ENCODE results near the gene EHMT1.
A peak's percentile ranks its signal among the peaks of the same experiment; 100 is the strongest.
"Not testable (repeated sequence)": the region's sequence is repeated elsewhere in the genome, so short reads cannot be mapped to it uniquely, and the experiment has no call there.

Gene EHMT1

DNA sequence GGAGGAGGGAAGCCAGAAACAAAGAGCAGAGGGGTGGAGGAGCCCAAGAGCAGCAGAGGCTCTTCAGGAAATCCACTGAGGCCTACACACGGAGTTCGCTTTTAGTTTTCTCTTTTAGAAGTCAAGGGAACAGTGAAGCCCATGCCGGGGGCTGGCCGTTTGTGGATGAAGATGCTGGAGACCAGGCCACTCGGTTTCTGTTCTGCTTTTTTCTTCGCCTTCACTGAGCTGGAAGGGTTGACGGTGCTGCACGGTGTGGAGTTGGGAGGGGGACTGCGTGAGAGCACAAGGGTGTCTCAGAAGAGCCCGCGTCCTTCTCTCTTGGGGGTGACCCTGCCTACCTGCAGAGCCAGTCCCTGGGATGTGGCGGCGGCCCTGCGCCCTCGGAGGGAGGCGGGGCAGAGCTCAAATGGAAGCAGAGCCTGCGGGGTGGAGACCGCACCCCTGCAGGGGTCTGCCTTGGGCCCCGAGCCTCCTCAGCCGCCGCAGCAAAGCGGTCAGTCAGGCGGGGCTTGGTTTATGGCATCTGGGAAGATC, 190.3 kb downstream of the EHMT1 start:
- TF ChIP-seq, protein P1, sequence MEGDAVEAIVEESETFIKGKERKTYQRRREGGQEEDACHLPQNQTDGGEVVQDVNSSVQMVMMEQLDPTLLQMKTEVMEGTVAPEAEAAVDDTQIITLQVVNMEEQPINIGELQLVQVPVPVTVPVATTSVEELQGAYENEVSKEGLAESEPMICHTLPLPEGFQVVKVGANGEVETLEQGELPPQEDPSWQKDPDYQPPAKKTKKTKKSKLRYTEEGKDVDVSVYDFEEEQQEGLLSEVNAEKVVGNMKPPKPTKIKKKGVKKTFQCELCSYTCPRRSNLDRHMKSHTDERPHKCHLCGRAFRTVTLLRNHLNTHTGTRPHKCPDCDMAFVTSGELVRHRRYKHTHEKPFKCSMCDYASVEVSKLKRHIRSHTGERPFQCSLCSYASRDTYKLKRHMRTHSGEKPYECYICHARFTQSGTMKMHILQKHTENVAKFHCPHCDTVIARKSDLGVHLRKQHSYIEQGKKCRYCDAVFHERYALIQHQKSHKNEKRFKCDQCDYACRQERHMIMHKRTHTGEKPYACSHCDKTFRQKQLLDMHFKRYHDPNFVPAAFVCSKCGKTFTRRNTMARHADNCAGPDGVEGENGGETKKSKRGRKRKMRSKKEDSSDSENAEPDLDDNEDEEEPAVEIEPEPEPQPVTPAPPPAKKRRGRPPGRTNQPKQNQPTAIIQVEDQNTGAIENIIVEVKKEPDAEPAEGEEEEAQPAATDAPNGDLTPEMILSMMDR (IDR thresholded peaks at IDR 0.05; ENCODE audit: extremely low read depth, missing control alignments): no peak
- peak; percentile 87 for DNase-seq (ENCODE audit: low spot score)

DNA sequence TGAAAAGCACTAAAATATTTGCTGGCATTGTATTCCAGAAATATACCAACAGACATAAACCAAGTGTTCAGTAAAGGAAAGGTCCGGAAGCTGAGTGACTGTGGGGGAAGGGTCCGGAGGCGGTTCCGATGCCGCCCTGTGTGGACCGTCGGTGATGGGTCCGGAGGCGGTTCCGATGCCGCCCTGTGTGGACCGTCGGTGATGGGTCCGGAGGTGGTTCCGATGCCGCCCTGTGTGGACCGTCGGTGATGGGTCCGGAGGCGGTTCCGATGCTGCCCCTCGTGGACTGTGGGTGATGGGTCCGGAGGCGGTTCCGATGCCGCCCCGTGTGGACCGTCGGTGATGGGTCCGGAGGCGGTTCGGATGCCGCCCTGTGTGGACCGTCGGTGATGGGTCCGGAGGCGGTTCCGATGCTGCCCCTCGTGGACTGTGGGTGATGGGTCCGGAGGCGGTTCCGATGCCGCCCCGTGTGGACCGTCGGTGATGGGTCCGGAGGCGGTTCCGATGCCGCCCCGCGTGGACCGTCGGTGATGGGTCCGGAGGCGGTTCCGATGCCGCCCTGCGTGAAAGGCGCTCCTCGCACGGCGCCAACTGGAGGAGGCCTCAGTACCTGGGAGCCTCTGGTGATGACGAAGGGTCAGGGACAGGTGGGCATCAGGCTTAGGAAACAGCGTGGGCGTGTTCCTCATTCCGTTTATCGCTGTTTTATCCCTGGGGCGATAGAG, 191.1 kb downstream of the EHMT1 start:
- not testable (repeated sequence) for DNase-seq (ENCODE audit: low spot score)

DNA sequence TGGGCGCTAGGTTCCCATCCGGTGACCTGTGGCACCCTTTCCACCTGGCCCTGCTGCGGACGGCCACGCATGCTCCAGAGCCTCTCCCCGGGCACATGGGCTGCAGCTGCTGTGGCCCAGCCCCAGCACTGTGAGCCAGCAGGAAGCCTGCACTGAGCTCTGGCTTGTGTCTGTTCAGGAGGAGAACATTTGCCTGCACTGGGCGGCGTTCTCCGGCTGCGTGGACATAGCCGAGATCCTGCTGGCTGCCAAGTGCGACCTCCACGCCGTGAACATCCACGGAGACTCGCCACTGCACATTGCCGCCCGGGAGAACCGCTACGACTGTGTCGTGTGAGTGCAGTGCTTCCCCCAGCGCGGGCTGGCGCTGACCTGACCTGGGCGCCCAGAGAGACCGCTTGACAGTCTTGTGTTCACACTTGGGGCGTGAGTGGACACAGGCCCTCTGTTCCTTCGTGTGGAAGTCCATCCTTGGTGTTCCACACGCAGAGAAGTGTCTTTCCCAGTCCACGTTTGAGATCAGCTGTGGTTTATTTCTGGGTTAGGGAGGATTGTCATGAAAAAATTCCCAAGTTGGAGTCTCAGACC, 192.6 kb downstream of the EHMT1 start:
- DNase-seq (ENCODE audit: low spot score): no peak
- TF ChIP-seq, protein P1 (IDR thresholded peaks at IDR 0.05; ENCODE audit: extremely low read depth, missing control alignments): no peak

DNA sequence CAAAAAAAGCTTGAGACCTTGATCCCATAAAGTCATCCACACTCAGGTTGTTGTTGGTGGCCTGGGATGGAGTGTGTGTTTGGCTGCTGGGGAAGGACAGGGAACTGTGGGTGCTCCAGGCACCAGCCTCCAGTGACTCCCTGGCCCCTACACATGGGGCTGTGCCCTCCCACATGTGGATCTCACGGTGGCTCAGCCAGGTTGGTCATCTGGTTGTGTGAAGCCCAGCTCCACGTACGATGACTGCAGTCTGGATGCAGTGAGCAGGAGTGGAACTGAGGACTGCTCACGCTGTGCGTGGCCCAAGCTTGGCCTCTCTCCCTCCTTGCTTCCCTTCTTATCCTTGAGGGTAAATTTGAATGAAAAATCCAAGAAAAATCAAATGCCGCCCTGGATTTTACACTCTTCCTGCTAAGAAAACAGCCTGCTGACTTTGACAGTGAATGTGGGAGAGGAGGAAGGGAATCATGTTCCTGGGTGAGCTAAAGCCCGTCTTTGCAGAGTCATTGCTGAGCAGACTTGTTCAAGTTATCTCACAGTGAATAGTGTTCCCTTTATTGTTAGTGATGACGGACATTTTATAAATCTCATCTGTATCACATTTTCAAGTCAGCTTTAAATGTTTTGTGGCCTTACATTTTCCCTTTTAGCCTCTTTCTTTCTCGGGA, 193.7 kb downstream of the EHMT1 start:
- TF ChIP-seq, protein P1 (IDR thresholded peaks at IDR 0.05; ENCODE audit: extremely low read depth, missing control alignments): no peak
- DNase-seq (ENCODE audit: low spot score): no peak

DNA sequence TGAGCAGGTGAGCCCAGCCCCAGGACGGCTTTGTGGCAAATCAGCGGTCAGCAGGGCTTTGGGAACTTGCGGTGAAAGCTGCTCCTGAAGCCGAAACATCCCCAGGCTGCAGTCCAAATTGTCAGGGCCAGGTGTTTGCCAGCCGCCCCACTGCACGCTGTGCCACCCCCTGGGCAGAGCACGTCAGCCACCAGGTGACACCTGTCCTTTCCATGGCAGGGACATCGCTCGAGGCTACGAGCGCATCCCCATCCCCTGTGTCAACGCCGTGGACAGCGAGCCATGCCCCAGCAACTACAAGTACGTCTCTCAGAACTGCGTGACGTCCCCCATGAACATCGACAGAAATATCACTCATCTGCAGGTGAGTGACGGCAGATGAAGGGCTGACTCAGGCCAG, 194.4 kb downstream of the EHMT1 start:
- no peak for DNase-seq (ENCODE audit: low spot score)
- TF ChIP-seq, protein P1 (IDR thresholded peaks at IDR 0.05; ENCODE audit: extremely low read depth, missing control alignments): no peak

DNA sequence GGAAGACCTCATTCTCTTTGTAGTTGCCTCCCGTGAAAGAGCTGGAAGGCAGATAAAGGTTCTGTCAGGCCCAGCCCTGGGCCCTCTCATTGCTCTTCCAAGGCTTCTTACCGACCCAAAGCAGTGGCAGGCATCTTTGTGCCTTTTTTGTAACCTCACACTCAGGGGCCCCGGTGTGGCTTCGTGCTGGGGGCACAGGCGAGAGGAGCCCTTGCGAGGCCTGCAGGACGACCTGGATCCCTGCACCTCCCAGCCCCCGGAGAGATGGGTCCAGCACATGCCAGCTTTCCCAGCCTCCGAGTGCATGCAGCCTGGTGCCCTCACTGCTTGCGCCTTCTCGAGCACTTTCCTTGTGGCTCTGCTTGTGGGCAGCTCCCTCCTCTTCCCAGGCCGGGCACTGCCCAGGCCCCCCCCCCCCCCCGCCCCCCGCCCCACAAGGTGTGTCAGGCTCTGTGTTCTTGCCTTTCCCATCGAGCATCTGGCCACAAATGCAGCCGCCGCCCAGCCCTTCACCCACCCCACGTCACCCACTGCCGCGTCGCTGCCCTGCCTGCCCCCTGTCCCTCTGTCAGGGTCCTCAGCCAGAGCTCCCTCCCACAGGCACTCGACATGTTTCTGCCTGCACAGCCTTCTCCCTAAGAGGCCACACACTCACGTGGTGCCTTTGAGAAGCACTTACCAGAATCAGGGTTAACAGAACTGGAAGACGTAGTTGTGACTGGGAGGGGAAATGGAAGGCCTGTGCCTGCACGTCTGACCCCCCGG, 195.0 kb downstream of the EHMT1 start:
- DNase-seq (ENCODE audit: low spot score): no peak
- TF ChIP-seq, protein P1 (IDR thresholded peaks at IDR 0.05; ENCODE audit: extremely low read depth, missing control alignments): no peak

DNA sequence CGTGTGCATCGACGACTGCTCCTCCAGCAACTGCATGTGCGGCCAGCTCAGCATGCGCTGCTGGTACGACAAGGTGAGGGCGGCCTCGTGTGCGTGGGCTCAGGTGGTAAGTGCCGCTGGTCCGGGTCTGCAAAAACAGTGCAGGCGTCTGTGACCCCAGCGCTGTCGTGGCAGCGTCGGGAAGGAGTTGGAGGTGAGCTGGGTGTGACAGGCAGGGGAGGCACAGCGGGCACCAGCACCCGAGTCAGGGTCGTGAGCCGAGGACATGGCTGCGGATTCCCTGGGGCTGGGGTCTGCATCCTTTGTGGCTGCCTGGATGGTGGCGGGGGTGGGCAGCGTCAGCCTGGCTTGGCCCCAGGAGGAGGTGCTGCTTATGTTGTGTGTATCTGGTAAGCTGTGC, 195.6 kb downstream of the EHMT1 start:
- TF ChIP-seq, protein P1 (IDR thresholded peaks at IDR 0.05; ENCODE audit: extremely low read depth, missing control alignments): no peak
- no peak for DNase-seq (ENCODE audit: low spot score)
